HCT116 (cell line): ENCODE measurements around the gene AHNAK. TPM values are rescaled to one million over a fixed set of nuclear protein-coding genes. Genes with fewer than 3 reads are reported as not detected.

Experiments
- ATAC-seq: fragments of 200-7000 bp; cut with Tn5 transposase; 2 replicates; pipeline ENCODE4 v1.9.1; 2020; ENCODE audit warnings: mild to moderate bottlenecking, moderate library complexity
- BruUV-seq: library from RNA; stranded (reverse); fragments of 400-500 nt; replicated peaks from 2 replicates; lab custom pipeline; 2021; lab: Mats Ljungman, UMichigan
- CTCF ChIA-PET: fragments of 300-600 bp; sonication (Branson Sonifier 250); formaldehyde crosslinking; loops from one replicate; lab custom pipeline; 2021; ENCODE audit warnings: antibody characterized with exemption; lab: Charles Lee
- POLR2A ChIA-PET: fragments of 300-600, 350-600 bp; sonication (Branson Sonifier 250); formaldehyde crosslinking; loops from one replicate; lab custom pipeline; 2021; ENCODE audit warnings: antibody characterized with exemption; lab: Charles Lee
- RAD21 ChIA-PET, 2 experiments: fragments of 300-600 bp; sonication (Branson Sonifier 250); formaldehyde crosslinking; loops; one replicate each; lab custom pipeline; 2023; ENCODE audit warnings: low total read pairs in 2 of 2; ENCODE audit not compliant: uncharacterized antibody in 2 of 2, unreplicated experiment in 2 of 2, low non-redundant PET in 1 of 2; lab: Charles Lee
- DNase-seq: peaks from one replicate; pipeline ENCODE4 v3.0.0-alpha.2; 2010; ENCODE audit warnings: low read depth, low spot score
- H2AFZ ChIP-seq: fragments of 200-600 bp; shearing (Covaris generic), sonication (generic); 2 replicates; pipeline ENCODE4 v1.6.1; 2017; ENCODE audit warnings: low read depth, mixed run types, mixed read lengths, antibody characterized with exemption, low read length; ENCODE audit not compliant: poor library complexity, severe bottlenecking
- H3K27ac ChIP-seq: 2 replicates; pipeline ENCODE4 v1.5.1; 2012; ENCODE audit warnings: low read depth, low read length
- H3K27me3 ChIP-seq: fragments of 200-600 bp; sonication (generic); 2 replicates; pipeline ENCODE4 v1.6.1; 2016; ENCODE audit warnings: mixed run types, low read length, mixed read lengths; ENCODE audit not compliant: insufficient read depth
- H3K36me3 ChIP-seq, 2 experiments: fragments of 200-500 bp in 1 of 2; fragments of 200-600 bp in 1 of 2; sonication (Bioruptor generic) in 1 of 2; sonication (generic) in 1 of 2; 2 replicates each; pipeline versions ENCODE4 v1.5.1 to v1.6.1; 2014 to 2016; ENCODE audit warnings: low read length in 2 of 2, inconsistent platforms in 1 of 2, mixed read lengths in 1 of 2, mixed run types in 1 of 2; ENCODE audit not compliant: insufficient read depth in 2 of 2, control insufficient read depth in 1 of 2
- H3K4me1 ChIP-seq, 2 experiments: fragments of 200-600 bp in 1 of 2; sonication (generic) in 1 of 2; 2 replicates each; pipeline versions ENCODE4 v1.5.1 to v1.6.1; 2012 to 2017; ENCODE audit warnings: low read length in 2 of 2, inconsistent platforms in 1 of 2, mild to moderate bottlenecking in 1 of 2, mixed read lengths in 1 of 2, mixed run types in 1 of 2, moderate library complexity in 1 of 2; ENCODE audit not compliant: insufficient read depth in 2 of 2, control insufficient read depth in 1 of 2
- H3K4me2 ChIP-seq: fragments of 200-600 bp; sonication (generic); 2 replicates; pipeline ENCODE4 v1.6.1; 2017; ENCODE audit warnings: mixed run types, low read length, mixed read lengths
- H3K4me3 ChIP-seq, 2 experiments: fragments of 200-600 bp in 1 of 2; sonication (generic) in 1 of 2; replicated peaks in 1 of 2; 2 replicates each; pipeline ENCODE4 v1.5.1; 2011 to 2016; ENCODE audit warnings: low read length in 2 of 2, control low read depth in 1 of 2, low read depth in 1 of 2, mild to moderate bottlenecking in 1 of 2, mixed read lengths in 1 of 2, mixed run types in 1 of 2
- H3K79me2 ChIP-seq: fragments of 200-600 bp; sonication (generic); 2 replicates; pipeline ENCODE4 v1.6.1; 2017; ENCODE audit warnings: mild to moderate bottlenecking, mixed run types, low read length, moderate library complexity, mixed read lengths; ENCODE audit not compliant: insufficient read depth
- H3K9ac ChIP-seq: fragments of 200-600 bp; sonication (generic); 2 replicates; pipeline ENCODE4 v1.6.1; 2016; ENCODE audit warnings: low read length, mixed read lengths
- H3K9me2 ChIP-seq: fragments of 200-600 bp; sonication (generic), shearing (Covaris generic); 2 replicates; pipeline ENCODE4 v1.6.1; 2017; ENCODE audit warnings: mixed run types, mild to moderate bottlenecking, moderate library complexity; ENCODE audit not compliant: insufficient read depth
- H3K9me3 ChIP-seq, 2 experiments: fragments of 200-500 bp in 1 of 2; fragments of 200-600 bp in 1 of 2; sonication (Bioruptor generic) in 1 of 2; sonication (generic) in 1 of 2; 2 replicates each; pipeline ENCODE4 v1.6.1; 2014 to 2017; ENCODE audit warnings: low read length in 2 of 2, mixed read lengths in 2 of 2, inconsistent platforms in 1 of 2, low read depth in 1 of 2, mild to moderate bottlenecking in 1 of 2, mixed run types in 1 of 2, moderate library complexity in 1 of 2; ENCODE audit not compliant: control insufficient read depth in 1 of 2, insufficient read depth in 1 of 2
- H4K20me1 ChIP-seq: fragments of 200-600 bp; sonication (generic), shearing (Covaris generic); 2 replicates; pipeline ENCODE4 v1.6.1; 2017; ENCODE audit warnings: mixed run types, mild to moderate bottlenecking, moderate library complexity; ENCODE audit not compliant: insufficient read depth
- ATF3 ChIP-seq: IDR thresholded peaks from 2 replicates; pipeline ENCODE4 v1.6.1; 2012
- CBX3 ChIP-seq: IDR thresholded peaks from 2 replicates; pipeline ENCODE4 v1.6.1; 2012; ENCODE audit warnings: low read depth
- ELF1 ChIP-seq: IDR thresholded peaks from 2 replicates; pipeline ENCODE4 v1.6.1; 2012; ENCODE audit warnings: low read depth, borderline replicate concordance
- EZH2 ChIP-seq: fragments of 200-600 bp; sonication (generic); IDR thresholded peaks from 2 replicates; pipeline ENCODE4 v1.6.1; 2017; ENCODE audit warnings: antibody characterized with exemption, mixed run types
- FOSL1 ChIP-seq: IDR thresholded peaks from 2 replicates; pipeline ENCODE4 v1.6.1; 2012; ENCODE audit warnings: low read depth
- POLR2A ChIP-seq: IDR thresholded peaks from 2 replicates; pipeline ENCODE4 v1.7.0; 2011; ENCODE audit warnings: borderline replicate concordance; ENCODE audit not compliant: insufficient read depth, insufficient read length; ENCODE audit errors: extremely low read depth
- POLR2AphosphoS5 ChIP-seq: IDR thresholded peaks from 2 replicates; pipeline ENCODE4 v1.6.1; 2011; ENCODE audit warnings: mild to moderate bottlenecking, low read depth, low read length, moderate library complexity
- SP1 ChIP-seq: IDR thresholded peaks from 2 replicates; pipeline ENCODE4 v1.6.1; 2012; ENCODE audit warnings: low read depth
- SRF ChIP-seq: IDR thresholded peaks from 2 replicates; pipeline ENCODE4 v1.6.1; 2012; ENCODE audit warnings: low read depth
- TCF7L2 ChIP-seq: IDR thresholded peaks from 2 replicates; pipeline ENCODE4 v1.7.0; 2011; ENCODE audit warnings: borderline replicate concordance, inconsistent platforms; ENCODE audit not compliant: insufficient read depth, insufficient read length; ENCODE audit errors: extremely low read depth
- ZFX ChIP-seq: fragments of 450-650 bp; IDR thresholded peaks from 2 replicates; pipeline ENCODE4 v1.6.1; 2017
- intact Hi-C: fragments of 100-400 bp; cut with micrococcal nuclease; formaldehyde crosslinking; loops from 2 replicates; pipeline ENCODE4 v1.10.0; 2022
- total RNA-seq: library from RNA; stranded (reverse); gene quantifications from one replicate; pipeline ENCODE4 v1.2.1, GENCODE V29; 2021; ENCODE audit not compliant: unreplicated experiment

AHNAK gene
- total RNA-seq, 1 experiment from 2014 or later = 239 TPM

DNA sequence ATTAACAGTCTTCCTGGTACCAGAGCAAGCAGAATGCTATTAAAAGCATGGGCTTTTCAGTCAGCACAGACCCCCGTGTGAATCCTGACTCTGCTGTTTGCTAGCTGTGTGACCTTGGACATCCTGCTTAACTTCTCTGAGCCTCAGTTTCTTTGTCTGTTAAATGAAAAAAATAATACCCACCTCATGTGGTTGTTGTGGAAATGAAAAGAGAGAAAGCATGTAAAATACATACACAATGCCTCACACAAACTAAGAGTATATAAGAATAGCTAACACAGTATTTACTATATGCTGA lies 39.5 kb downstream of the AHNAK start:
- H3K9ac ChIP-seq = no peak overlapping the region
- TF ChIP-seq ZFX = no peak
- TF ChIP-seq TCF7L2 = no peak
- TF ChIP-seq SRF = no peak
- TF ChIP-seq EZH2 = no peak
- TF ChIP-seq FOSL1 = no peak
- TF ChIP-seq POLR2AphosphoS5 = no peak
- no peak for TF ChIP-seq CBX3
- no peak for TF ChIP-seq ELF1
- ATAC-seq (no peak), DNase-seq (no peak)
- no TSS peak for BruUV-seq
- intact Hi-C loops = no loop called here
- no peak overlapping the region for H3K27ac ChIP-seq
- H3K36me3 ChIP-seq = no peaks in the 10 kb centered on the region
- ChIA-PET POLR2A (no interaction called here), CTCF (interaction anchor here (1.6 to 2.9 kb wide), 3 partner anchors 10 to 82 kb away, joined by 10 to 16 read pairs (median 11); no protein-coding TSS in a partner anchor), RAD21 (no interaction called here)
- H3K4me3 ChIP-seq = no peak overlapping the region
- H2AFZ ChIP-seq = no peak overlapping the region
- no peaks in the 10 kb centered on the region for H3K79me2 ChIP-seq
- no peaks in the 10 kb centered on the region for H3K27me3 ChIP-seq
- no peaks in the 10 kb centered on the region for H3K9me2 ChIP-seq
- H3K4me1 ChIP-seq = peaks cover 11 to 28% of the 10 kb centered on the region in 2 experiments
- H4K20me1 ChIP-seq = no peaks in the 10 kb centered on the region
- no peak overlapping the region for H3K4me2 ChIP-seq
- no peaks in the 10 kb centered on the region for H3K9me3 ChIP-seq

GRCh38 chr11:62506413-62507124 lies 40.0 kb downstream of the AHNAK start:
- no peak overlapping the region for H2AFZ ChIP-seq
- TF ChIP-seq ELF1 (no peak), POLR2A (no peak), SP1 (no peak), TCF7L2 (no peak), ATF3 (no peak)
- peaks cover 11 to 28% of the 10 kb centered on the region in 2 experiments for H3K4me1 ChIP-seq
- CTCF ChIA-PET = interaction anchor here (1.6 to 2.1 kb wide), 2 partner anchors 9 to 36 kb away, joined by 3 to 10 read pairs; no protein-coding TSS in a partner anchor
- no peaks in the 10 kb centered on the region for H3K9me3 ChIP-seq
- DNase-seq (no peak), ATAC-seq (no peak)
- POLR2A ChIA-PET = interaction anchor here (0.7 to 0.8 kb wide), 2 partner anchors 9 to 37 kb away, joined by 3 to 4 read pairs; no protein-coding TSS in a partner anchor
- no peak overlapping the region for H3K27ac ChIP-seq
- no TSS peak for BruUV-seq
- intact Hi-C loops = no loop called here
- H4K20me1 ChIP-seq = no peaks in the 10 kb centered on the region
- no peaks in the 10 kb centered on the region for H3K9me2 ChIP-seq
- H3K79me2 ChIP-seq = no peaks in the 10 kb centered on the region
- no peaks in the 10 kb centered on the region for H3K27me3 ChIP-seq
- RAD21 ChIA-PET = no interaction called here
- no peaks in the 10 kb centered on the region for H3K36me3 ChIP-seq
- no peak overlapping the region for H3K4me2 ChIP-seq
- H3K4me3 ChIP-seq = no peak overlapping the region
- no peak overlapping the region for H3K9ac ChIP-seq
